SH-SY5Y (cell line): ENCODE measurements around the gene BUD13.

ENCODE experiments used
- GATA2 ChIP-seq: IDR thresholded peaks from 2 replicates; pipeline ENCODE4 v1.6.1; 2011; ENCODE audit warnings: mild to moderate bottlenecking, low read depth, low read length
- GATA3 ChIP-seq: IDR thresholded peaks from 2 replicates; pipeline ENCODE4 v1.6.1; 2011; ENCODE audit warnings: low read depth, mild to moderate bottlenecking, low read length, moderate library complexity

DNA sequence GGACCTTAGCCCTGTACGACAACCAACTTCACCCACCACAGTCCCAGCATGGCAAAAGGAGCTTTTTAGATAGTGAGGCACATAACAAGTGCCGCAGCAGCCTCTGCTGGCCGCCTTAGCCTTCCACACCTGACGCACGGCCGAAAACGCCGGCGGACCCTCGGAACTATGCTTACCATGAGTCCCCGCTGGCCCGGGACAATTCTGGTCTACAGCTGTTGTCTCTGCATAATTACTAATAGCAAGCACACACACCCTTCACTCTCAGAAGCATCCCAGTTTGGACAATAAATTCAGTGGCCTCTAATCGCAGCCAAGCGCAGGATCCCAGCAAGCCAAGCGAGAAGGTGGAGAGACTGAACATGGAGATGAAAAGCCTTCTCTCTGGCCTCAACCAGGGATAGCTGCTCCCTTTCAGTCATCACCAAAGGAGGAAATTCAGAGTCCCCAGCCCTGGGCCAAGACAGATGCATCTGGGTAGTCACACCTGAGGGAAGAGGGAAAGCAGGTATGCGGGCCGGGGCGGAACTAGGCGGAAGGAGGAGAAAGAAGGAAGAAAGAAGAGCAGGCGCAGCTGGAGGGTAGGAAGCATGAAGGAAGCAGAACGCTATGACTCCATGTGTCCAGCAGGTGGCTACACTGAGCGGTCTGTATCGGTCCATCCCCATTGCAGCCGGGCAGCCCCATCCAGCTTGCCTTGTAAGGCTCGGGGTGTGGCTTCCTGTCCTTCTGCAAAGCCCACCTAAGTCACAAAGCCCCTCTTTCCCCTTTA is 40.3 kb downstream of the BUD13 start:
- TF ChIP-seq GATA3 (no peak), GATA2 (no peak)
